HG03108 (cell line): ENCODE results near the gene COL23A1.

ENCODE experiments used
- ATAC-seq: cut with Tn5 transposase; IDR thresholded peaks from one replicate; pipeline ENCODE4 v1.9.1; 2021; ENCODE audit warnings: moderate library complexity; ENCODE audit not compliant: unreplicated experiment

Gene COL23A1

GRCh38 chr5:178465228-178465860 is 124.8 kb downstream of the COL23A1 start:
- ATAC-seq, result no peak

GRCh38 chr5:178464431-178465048 is 125.7 kb downstream of the COL23A1 start:
- ATAC-seq, result no peak

- no peak for ATAC-seq
Observed at GRCh38 chr5:178463321-178464155, 126.7 kb downstream of the COL23A1 start.

GRCh38 chr5:178462816-178463215 is 127.4 kb downstream of the COL23A1 start:
- ATAC-seq, result no peak

- no peak for ATAC-seq
Observed at GRCh38 chr5:178462076-178462475, 128.1 kb downstream of the COL23A1 start.

- ATAC-seq, result no peak
Observed at GRCh38 chr5:178461004-178461730, 129.0 kb downstream of the COL23A1 start.

GRCh38 chr5:178460598-178460997 is 129.6 kb downstream of the COL23A1 start:
- ATAC-seq, result no peak

GRCh38 chr5:178460174-178460573 is 130.0 kb downstream of the COL23A1 start:
- no peak for ATAC-seq

GRCh38 chr5:178458140-178458539 is 132.1 kb downstream of the COL23A1 start:
- ATAC-seq, result no peak

- no peak for ATAC-seq
Observed at GRCh38 chr5:178457471-178457870, 132.7 kb downstream of the COL23A1 start.

GRCh38 chr5:178455480-178455835 is 134.7 kb downstream of the COL23A1 start:
- no peak for ATAC-seq

GRCh38 chr5:178454821-178455479 is 135.2 kb downstream of the COL23A1 start:
- no peak for ATAC-seq

GRCh38 chr5:178454303-178454702 is 135.9 kb downstream of the COL23A1 start:
- no peak for ATAC-seq

GRCh38 chr5:178453224-178453623 is 137.0 kb downstream of the COL23A1 start:
- no peak for ATAC-seq

- no peak for ATAC-seq
Observed at GRCh38 chr5:178450121-178451028, 139.8 kb downstream of the COL23A1 start.

- ATAC-seq, result no peak
Observed at GRCh38 chr5:178449163-178450070, 140.8 kb downstream of the COL23A1 start.

GRCh38 chr5:178445534-178445933 is 144.7 kb downstream of the COL23A1 start:
- ATAC-seq, result no peak

GRCh38 chr5:178442405-178443257 is 147.6 kb downstream of the COL23A1 start:
- ATAC-seq, result no peak
